Body of pancreas (tissue), 4 donors: ENCODE results near the gene GALM. TPM values are rescaled to one million over a fixed set of nuclear protein-coding genes. Genes with fewer than 3 reads are reported as not detected.
A peak's percentile ranks its signal among the peaks of the same experiment; 100 is the strongest.

Source experiments
- ATAC-seq: fragments of 150-250 bp; one replicate; pipeline ENCODE4 v1.9.1; 2016
- DNase-seq, 4 donors: peaks; one replicate each; pipeline ENCODE4 v3.0.0-alpha.2; 2019
- H3K27ac ChIP-seq, 4 donors: fragments of 200-600 bp; sonication (generic); 1 replicate in 3 of 4; 2 replicates in 1 of 4; pipeline versions ENCODE4 v1.5.1 to v1.6.1; 2016 to 2019; ENCODE audit warnings: mild to moderate bottlenecking in 1 of 4, mixed read lengths in 1 of 4, moderate library complexity in 1 of 4
- H3K27me3 ChIP-seq, 2 donors: fragments of 200-600 bp; sonication (generic); one replicate each; pipeline ENCODE4 v1.6.0; 2016; ENCODE audit warnings: mild to moderate bottlenecking in 1 of 2
- H3K36me3 ChIP-seq, 2 donors: fragments of 200-600 bp; sonication (generic); replicated peaks in 1 of 2; 2 replicates each; pipeline ENCODE4 v1.5.1; 2016; ENCODE audit warnings: low read depth in 2 of 2; ENCODE audit not compliant: insufficient read depth in 1 of 2
- H3K4me1 ChIP-seq: fragments of 200-600 bp; sonication (generic); one replicate; pipeline ENCODE4 v1.6.0; 2016
- H3K4me3 ChIP-seq, 2 donors: fragments of 200-600 bp; sonication (generic); 1 replicate in 1 of 2; 2 replicates in 1 of 2; pipeline ENCODE4 v1.5.1; 2016 to 2019
- H3K9me3 ChIP-seq, 3 donors: fragments of 200-600 bp; sonication (generic); 1 replicate in 2 of 3; 2 replicates in 1 of 3; pipeline ENCODE4 v1.5.1; 2016
- CTCF ChIP-seq, 7 experiments: fragments of 450-650 bp in 4 of 7; fragments of 200-600 bp in 3 of 7; sonication (generic) in 3 of 7; IDR thresholded peaks; one replicate each; pipeline ENCODE4 v1.5.1; 2016 to 2019; ENCODE audit warnings: antibody characterized with exemption in 7 of 7
- POLR2A ChIP-seq, 3 donors: fragments of 450-650 bp; IDR thresholded peaks; one replicate each; pipeline ENCODE4 v1.6.1; 2016; ENCODE audit warnings: antibody characterized with exemption in 3 of 3, mild to moderate bottlenecking in 2 of 3
- WGBS, 2 donors: methylation state at CpG; one replicate each; pipeline ENCODE4 v1.1.5; 2017; 5-methylcytosine and 5-hydroxymethylcytosine counted together
- intact Hi-C: fragments of 100-400 bp; cut with DNase I; formaldehyde crosslinking; loops from one replicate; pipeline ENCODE4 v1.15.1; 2023
- total RNA-seq, 2 donors: library from RNA; depleted of rRNA; stranded (reverse); fragments of >200 nt; gene quantifications; one replicate each; pipeline ENCODE4 v1.1.0, GENCODE V29; 2016

GALM gene
- total RNA-seq, 2 donors from 2014 or later: 7.5 to 20.4 TPM

- Histone ChIP-seq H3K27ac (no peak overlapping the region), H3K4me1 (peaks cover 16% of the 10 kb centered on the region), H3K36me3 (peaks cover 0 to 5% of the 10 kb centered on the region in 2 donors), H3K9me3 (no peaks in the 10 kb centered on the region), H3K4me3 (no peak overlapping the region), H3K27me3 (no peaks in the 10 kb centered on the region)
- ATAC-seq: no peak
- WGBS, 2 donors: 93 to 95% methylated on average over 2 of the region's 2 CpGs
- intact Hi-C loops: no loop called here
- TF ChIP-seq CTCF (IDR thresholded peaks at IDR 0.05): no peak
- no peak for TF ChIP-seq POLR2A (IDR thresholded peaks at IDR 0.05)
- no peak for DNase-seq
Measured at GRCh38 chr2:38739524-38739923, 73.6 kb downstream of the GALM start.

GRCh38 chr2:38740851-38741731 is 75.2 kb downstream of the GALM start:
- peak overlapping the region in 1 of 4 donors; percentile 22 for H3K27ac ChIP-seq
- no peaks in the 10 kb centered on the region for H3K27me3 ChIP-seq
- H3K4me3 ChIP-seq: no peak overlapping the region
- H3K4me1 ChIP-seq: peaks cover 10% of the 10 kb centered on the region
- WGBS, 2 donors: 45 to 51% methylated on average over 11 of the region's 11 CpGs
- peak; percentile 55 for ATAC-seq
- intact Hi-C loops: loop anchor here (10.0 kb wide), 1 partner anchor 206 kb away; no protein-coding TSS in a partner anchor
- peaks cover 0 to 16% of the 10 kb centered on the region in 2 donors for H3K36me3 ChIP-seq
- TF ChIP-seq CTCF (IDR thresholded peaks at IDR 0.05) (peak; percentile 32 to 78 (median 69)), POLR2A (IDR thresholded peaks at IDR 0.05) (no peak)
- H3K9me3 ChIP-seq: no peaks in the 10 kb centered on the region
- peak in 1 of 4 donors; percentile 38 for DNase-seq

- TF ChIP-seq POLR2A (IDR thresholded peaks at IDR 0.05): no peak
- TF ChIP-seq CTCF (IDR thresholded peaks at IDR 0.05): no peak
- Histone ChIP-seq H3K27me3 (no peaks in the 10 kb centered on the region), H3K9me3 (no peaks in the 10 kb centered on the region), H3K36me3 (peaks cover 0 to 25% of the 10 kb centered on the region in 2 donors), H3K4me1 (peaks cover 26% of the 10 kb centered on the region), H3K4me3 (no peak overlapping the region), H3K27ac (no peak overlapping the region)
- DNase-seq (no peak), ATAC-seq (no peak)
- 86 to 88% methylated on average over 10 of the region's 10 CpGs for WGBS, 2 donors
- intact Hi-C loops: loop anchor here (10.0 kb wide), 1 partner anchor 208 kb away; no protein-coding TSS in a partner anchor
Measured at GRCh38 chr2:38742797-38743559, 77.1 kb downstream of the GALM start.

GRCh38 chr2:38743672-38744398 is 77.9 kb downstream of the GALM start:
- intact Hi-C loops: loop anchor here (10.0 kb wide), 1 partner anchor 209 kb away; no protein-coding TSS in a partner anchor
- DNase-seq (no peak), ATAC-seq (no peak)
- Histone ChIP-seq H3K36me3 (peaks cover 0 to 27% of the 10 kb centered on the region in 2 donors), H3K4me3 (no peak overlapping the region), H3K27ac (peak overlapping the region in 1 of 4 donors; percentile 25), H3K9me3 (no peaks in the 10 kb centered on the region), H3K27me3 (no peaks in the 10 kb centered on the region), H3K4me1 (peaks cover 34% of the 10 kb centered on the region)
- WGBS, 2 donors: 85 to 87% methylated on average over 3 of the region's 3 CpGs
- TF ChIP-seq CTCF (IDR thresholded peaks at IDR 0.05) (no peak), POLR2A (IDR thresholded peaks at IDR 0.05) (no peak)
